ENCODE measurements around the gene PDCL3. TPM values are rescaled to one million over a fixed set of nuclear protein-coding genes. Genes with fewer than 3 reads are reported as not detected.

Gene PDCL3
- 10 to 100 TPM; 37.0 to 39.5 TPM for total RNA-seq

DNA sequence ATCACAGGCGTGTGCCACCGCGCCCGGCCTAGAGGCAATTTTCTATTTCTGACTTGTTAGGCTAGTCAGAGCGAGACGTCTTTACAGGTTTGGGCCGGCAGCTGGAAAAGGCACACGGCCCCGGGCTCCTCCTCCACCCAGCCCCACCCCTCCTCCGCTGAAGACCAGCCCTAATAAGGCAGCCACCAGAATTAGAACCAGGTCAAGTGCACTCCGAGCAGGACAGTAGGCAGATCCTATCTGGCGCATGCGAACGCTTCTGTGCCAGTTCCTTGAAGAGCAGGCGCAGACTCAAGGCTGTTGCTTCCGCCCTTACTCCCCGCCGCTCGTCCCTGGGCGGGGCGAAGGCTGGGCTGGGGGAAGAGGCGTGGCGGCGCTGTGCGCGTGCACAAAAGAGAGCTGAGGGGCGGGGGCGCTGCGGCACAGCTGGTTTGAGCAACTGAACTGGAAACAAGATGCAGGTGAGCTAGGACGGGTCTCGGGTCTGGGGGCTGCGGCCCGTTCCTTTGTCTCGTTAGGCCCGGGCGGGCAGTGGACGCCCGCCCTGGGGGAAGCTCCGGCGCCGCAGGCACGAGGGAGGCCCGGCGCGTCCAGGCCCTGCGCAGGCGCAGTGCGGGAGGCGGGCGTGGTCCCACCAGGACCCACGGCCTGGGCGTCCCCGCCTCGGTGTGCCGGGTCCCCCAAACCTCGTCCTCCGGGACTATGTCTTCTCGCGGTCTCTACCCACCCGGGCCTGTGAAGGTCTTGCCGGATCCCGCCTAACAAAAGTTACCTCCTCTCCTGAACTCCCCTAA, at the start of gene PDCL3:
PDCL3 (plus strand) TSS at position 381 of the 794 bp plus-strand sequence; CDS start at position 456, 75 bp downstream.
- DNase-seq (ENCODE audit: low spot score in 2 of 2): peak; percentile 96
- peaks cover 0 to 5% of the 10 kb centered on the region in 2 donors for H3K9me3 Mint-ChIP-seq
- H3K36me3 Mint-ChIP-seq: peaks cover 12 to 14% of the 10 kb centered on the region in 2 donors
- peak; percentile 92 to 94 for ATAC-seq
- peak within 1 kb of the TSS; percentile 94 to 97 for H3K27ac Mint-ChIP-seq

GRCh38 chr2:100513650-100514049, 49.1 kb upstream of the PDCL3 start:
- H3K27ac Mint-ChIP-seq: no peak overlapping the region
- H3K36me3 Mint-ChIP-seq: peaks cover 0 to 2% of the 10 kb centered on the region in 2 donors
- ATAC-seq: no peak
- H3K9me3 Mint-ChIP-seq: peaks cover 3 to 7% of the 10 kb centered on the region in 2 donors
- no peak for DNase-seq (ENCODE audit: low spot score in 2 of 2)

- no peaks in the 10 kb centered on the region for H3K36me3 Mint-ChIP-seq
- peaks cover 0 to 4% of the 10 kb centered on the region in 2 donors for H3K9me3 Mint-ChIP-seq
- no peak overlapping the region for H3K27ac Mint-ChIP-seq
- ATAC-seq (no peak), DNase-seq (ENCODE audit: low spot score in 2 of 2) (no peak)
Measured at GRCh38 chr2:100517556-100517955, 45.2 kb upstream of the PDCL3 start.

GRCh38 chr2:100518801-100519200, 44.0 kb upstream of the PDCL3 start:
- no peak for ATAC-seq
- Mint-ChIP-seq H3K36me3 (no peaks in the 10 kb centered on the region), H3K9me3 (peaks cover 0 to 4% of the 10 kb centered on the region in 2 donors), H3K27ac (no peak overlapping the region)
- no peak for DNase-seq (ENCODE audit: low spot score in 2 of 2)

- ATAC-seq (no peak), DNase-seq (ENCODE audit: low spot score in 2 of 2) (no peak)
- H3K27ac Mint-ChIP-seq: no peak overlapping the region
- H3K9me3 Mint-ChIP-seq: peaks cover 0 to 4% of the 10 kb centered on the region in 2 donors
- H3K36me3 Mint-ChIP-seq: no peaks in the 10 kb centered on the region
Measured at GRCh38 chr2:100520224-100520623, 42.6 kb upstream of the PDCL3 start.

- DNase-seq (ENCODE audit: low spot score in 2 of 2) (no peak), ATAC-seq (no peak)
- Mint-ChIP-seq H3K36me3 (no peaks in the 10 kb centered on the region), H3K9me3 (peaks cover 0 to 4% of the 10 kb centered on the region in 2 donors), H3K27ac (no peak overlapping the region)
Measured at GRCh38 chr2:100522430-100522829, 40.4 kb upstream of the PDCL3 start.

- ATAC-seq (peak in 1 of 2 donors; percentile 67), DNase-seq (ENCODE audit: low spot score in 2 of 2) (no peak)
- no peak overlapping the region for H3K27ac Mint-ChIP-seq
- peaks cover 0 to 4% of the 10 kb centered on the region in 2 donors for H3K9me3 Mint-ChIP-seq
- no peaks in the 10 kb centered on the region for H3K36me3 Mint-ChIP-seq
Measured at GRCh38 chr2:100524331-100524730, 38.5 kb upstream of the PDCL3 start.

DNA sequence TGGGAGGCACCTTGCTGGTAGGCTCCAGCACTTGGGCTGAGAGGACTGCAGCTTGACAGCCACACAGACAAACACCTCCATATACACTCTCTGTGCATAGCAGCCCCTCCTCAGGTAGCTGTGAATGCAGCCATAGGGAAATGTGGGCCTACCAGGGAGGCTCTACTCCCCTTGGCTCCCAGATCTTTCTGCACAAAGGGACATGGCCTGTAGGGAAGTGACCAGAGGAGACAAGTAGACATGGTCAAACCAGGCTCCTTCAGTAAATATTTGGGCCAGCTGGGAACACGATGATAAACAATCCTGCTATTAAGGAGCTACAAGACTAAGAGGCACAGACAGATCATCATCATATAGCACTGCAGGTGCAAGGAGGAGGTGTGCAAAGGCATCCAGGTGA, 35.9 kb upstream of the PDCL3 start:
- no peak overlapping the region for H3K27ac Mint-ChIP-seq
- no peaks in the 10 kb centered on the region for H3K36me3 Mint-ChIP-seq
- ATAC-seq: no peak
- no peak for DNase-seq (ENCODE audit: low spot score in 2 of 2)
- H3K9me3 Mint-ChIP-seq: no peaks in the 10 kb centered on the region

- H3K9me3 Mint-ChIP-seq: no peaks in the 10 kb centered on the region
- no peaks in the 10 kb centered on the region for H3K36me3 Mint-ChIP-seq
- H3K27ac Mint-ChIP-seq: no peak overlapping the region
- DNase-seq (ENCODE audit: low spot score in 2 of 2) (no peak), ATAC-seq (no peak)
Measured at GRCh38 chr2:100527440-100528015, 35.3 kb upstream of the PDCL3 start.

DNA sequence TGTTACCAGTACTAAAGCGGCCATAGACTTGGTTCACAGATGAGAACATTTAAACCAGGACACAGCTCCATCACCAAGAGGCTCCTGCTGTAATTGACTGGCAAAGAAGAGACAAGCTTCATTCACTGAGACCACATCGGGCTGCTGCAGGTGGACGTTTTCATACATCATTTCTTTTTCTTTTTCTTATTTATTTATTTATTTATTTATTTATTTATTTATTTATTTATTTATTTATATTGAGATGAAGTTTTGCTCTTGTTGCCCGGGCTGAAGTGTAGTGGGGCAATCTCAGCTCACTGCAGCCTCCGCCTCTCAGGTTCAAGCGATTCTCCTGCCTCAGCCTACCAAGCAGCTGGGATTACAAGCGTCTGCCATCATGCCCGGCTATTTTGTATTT, 33.6 kb upstream of the PDCL3 start:
- DNase-seq (ENCODE audit: low spot score in 2 of 2) (no peak), ATAC-seq (no peak)
- H3K36me3 Mint-ChIP-seq: peaks cover 0 to 5% of the 10 kb centered on the region in 2 donors
- H3K9me3 Mint-ChIP-seq: no peaks in the 10 kb centered on the region
- H3K27ac Mint-ChIP-seq: no peak overlapping the region

DNA sequence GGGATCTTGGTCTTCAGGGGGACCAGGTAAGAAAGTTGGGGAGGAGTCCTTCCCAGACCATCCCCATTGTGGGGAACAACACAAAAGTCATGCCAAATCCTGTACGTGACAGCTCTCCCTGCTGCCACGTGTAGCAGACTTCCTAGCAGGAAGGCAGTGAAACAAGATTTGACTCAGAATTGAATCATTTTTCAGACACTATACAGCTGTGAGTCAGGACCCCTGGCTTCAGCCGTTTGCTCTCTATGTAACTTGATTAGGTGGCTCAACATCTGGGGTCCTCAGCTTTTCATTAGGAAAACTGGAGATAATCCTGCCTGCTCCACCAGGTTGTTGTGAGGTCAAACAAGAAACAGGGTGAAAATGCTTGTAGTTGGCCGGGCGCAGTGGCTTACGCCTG, 32.9 kb upstream of the PDCL3 start:
- ATAC-seq (no peak), DNase-seq (ENCODE audit: low spot score in 2 of 2) (no peak)
- H3K9me3 Mint-ChIP-seq: no peaks in the 10 kb centered on the region
- H3K36me3 Mint-ChIP-seq: peaks cover 0 to 5% of the 10 kb centered on the region in 2 donors
- H3K27ac Mint-ChIP-seq: no peak overlapping the region

DNA sequence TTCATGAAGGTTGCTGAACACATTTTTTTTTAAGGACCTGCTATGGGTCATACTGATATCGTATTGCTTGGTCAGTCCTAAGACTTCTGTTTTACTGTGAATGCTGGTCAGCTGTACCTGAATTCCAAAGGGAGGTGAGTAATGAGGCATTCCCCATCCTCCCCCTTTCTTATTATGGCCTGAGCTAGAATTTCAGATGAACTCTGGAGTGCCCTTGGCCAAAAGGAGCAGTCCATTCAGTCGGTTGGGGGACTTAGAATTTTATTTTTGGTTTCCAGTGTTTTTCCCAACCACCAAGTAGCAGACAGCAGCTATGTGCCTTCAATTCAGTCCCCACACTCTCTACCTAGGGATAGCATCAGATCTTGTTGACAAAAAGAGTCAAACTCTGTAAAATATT, 26.9 kb upstream of the PDCL3 start:
- Mint-ChIP-seq H3K27ac (no peak overlapping the region), H3K9me3 (no peaks in the 10 kb centered on the region), H3K36me3 (peaks cover 0 to 5% of the 10 kb centered on the region in 2 donors)
- ATAC-seq (no peak), DNase-seq (ENCODE audit: low spot score in 2 of 2) (no peak)

GRCh38 chr2:100537918-100538317, 24.9 kb upstream of the PDCL3 start:
- H3K27ac Mint-ChIP-seq: no peak overlapping the region
- ATAC-seq (no peak), DNase-seq (ENCODE audit: low spot score in 2 of 2) (no peak)
- H3K36me3 Mint-ChIP-seq: peaks cover 0 to 5% of the 10 kb centered on the region in 2 donors
- no peaks in the 10 kb centered on the region for H3K9me3 Mint-ChIP-seq

DNA sequence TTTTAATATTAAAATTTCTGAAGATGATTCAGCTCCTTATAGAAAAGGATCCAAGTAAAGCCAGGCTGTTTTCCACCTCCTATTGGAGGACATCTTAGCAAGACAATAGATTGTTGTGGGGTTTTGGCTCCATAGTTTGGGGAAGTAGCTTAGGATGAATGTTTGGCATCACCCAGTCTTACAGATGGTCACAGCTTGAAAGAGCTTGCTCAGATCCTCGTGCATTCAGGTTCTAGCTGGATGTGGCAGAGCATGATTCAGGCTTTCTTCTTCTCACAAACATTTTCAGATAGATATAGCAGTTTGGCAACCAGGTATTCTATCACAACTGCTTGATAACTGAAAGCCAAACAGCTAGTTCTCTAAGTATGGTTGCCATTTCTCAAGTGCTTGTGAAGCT, 23.6 kb upstream of the PDCL3 start:
- ATAC-seq: no peak
- Mint-ChIP-seq H3K9me3 (no peaks in the 10 kb centered on the region), H3K27ac (no peak overlapping the region), H3K36me3 (no peaks in the 10 kb centered on the region)
- no peak for DNase-seq (ENCODE audit: low spot score in 2 of 2)

DNA sequence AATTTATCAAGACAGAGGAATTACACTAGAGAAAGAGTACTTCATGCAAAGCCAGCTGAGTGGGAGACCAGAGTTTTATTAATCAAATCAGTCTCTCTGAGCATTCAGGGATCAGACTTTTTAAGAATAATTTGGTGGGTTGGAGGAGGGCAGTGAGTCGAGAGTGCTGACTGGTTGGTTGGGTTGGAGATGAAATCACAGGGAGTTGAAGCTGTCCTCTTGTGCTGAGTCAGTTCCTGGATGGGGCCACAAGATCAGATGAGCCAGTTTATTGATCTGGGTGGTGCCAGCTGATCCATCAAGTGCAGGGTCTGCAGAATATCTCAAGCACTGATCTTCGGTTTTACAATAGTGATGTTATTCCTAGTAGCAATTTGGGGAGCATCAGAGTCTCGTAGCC, 21.4 kb upstream of the PDCL3 start:
- DNase-seq (ENCODE audit: low spot score in 2 of 2): no peak
- Mint-ChIP-seq H3K27ac (no peak overlapping the region), H3K36me3 (no peaks in the 10 kb centered on the region), H3K9me3 (no peaks in the 10 kb centered on the region)
- ATAC-seq: no peak

- Mint-ChIP-seq H3K27ac (no peak overlapping the region), H3K36me3 (no peaks in the 10 kb centered on the region)
- ATAC-seq: no peak
Measured at GRCh38 chr2:100542418-100542817, 20.4 kb upstream of the PDCL3 start.

DNA sequence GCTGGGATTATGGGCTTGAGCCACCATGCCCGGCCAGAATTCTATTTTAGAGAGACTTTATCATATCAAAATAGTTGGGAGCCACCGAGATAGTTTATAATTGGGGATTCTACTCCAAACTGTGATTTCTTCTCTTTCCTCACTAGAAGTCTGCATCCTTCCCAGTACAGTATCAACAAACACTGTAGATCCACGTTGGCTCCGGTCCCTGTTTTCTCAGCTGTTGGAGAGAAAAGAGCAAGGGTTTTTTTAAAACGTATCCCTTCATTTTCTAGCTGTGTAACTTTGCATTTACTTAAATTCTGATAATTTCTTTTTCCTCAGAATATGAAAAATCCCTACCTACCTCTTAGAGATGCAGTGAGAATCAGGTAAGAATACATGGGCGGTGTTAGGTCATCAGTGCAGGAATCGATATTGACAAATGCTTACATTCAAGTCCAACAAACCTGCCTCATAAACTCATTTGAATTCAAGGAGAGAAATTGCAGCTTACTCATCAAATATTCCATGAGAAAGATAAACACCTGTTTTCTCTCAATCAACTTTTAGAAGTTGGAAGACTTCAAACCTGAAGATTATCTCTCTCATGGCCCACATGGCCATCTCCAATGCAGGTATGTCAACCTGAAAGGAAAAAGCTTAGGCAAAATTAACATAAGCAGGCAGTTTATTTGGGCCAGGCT, 17.7 kb upstream of the PDCL3 start:
- no peaks in the 10 kb centered on the region for H3K36me3 Mint-ChIP-seq
- no peak for DNase-seq (ENCODE audit: low spot score in 2 of 2)
- H3K9me3 Mint-ChIP-seq: no peaks in the 10 kb centered on the region
- H3K27ac Mint-ChIP-seq: no peak overlapping the region
- ATAC-seq: no peak

More at GRCh38 chr2:100542418-100542817, 20.4 kb upstream of the PDCL3 start:
- DNase-seq (ENCODE audit: low spot score in 2 of 2): no peak
- no peaks in the 10 kb centered on the region for H3K9me3 Mint-ChIP-seq
